Measurements from ENCODE around the gene LTBP1.
A peak's percentile ranks its signal among the peaks of the same experiment; 100 is the strongest.
"Not testable (repeated sequence)": the region's sequence is repeated elsewhere in the genome, so short reads cannot be mapped to it uniquely, and the experiment has no call there.

Gene LTBP1

DNA sequence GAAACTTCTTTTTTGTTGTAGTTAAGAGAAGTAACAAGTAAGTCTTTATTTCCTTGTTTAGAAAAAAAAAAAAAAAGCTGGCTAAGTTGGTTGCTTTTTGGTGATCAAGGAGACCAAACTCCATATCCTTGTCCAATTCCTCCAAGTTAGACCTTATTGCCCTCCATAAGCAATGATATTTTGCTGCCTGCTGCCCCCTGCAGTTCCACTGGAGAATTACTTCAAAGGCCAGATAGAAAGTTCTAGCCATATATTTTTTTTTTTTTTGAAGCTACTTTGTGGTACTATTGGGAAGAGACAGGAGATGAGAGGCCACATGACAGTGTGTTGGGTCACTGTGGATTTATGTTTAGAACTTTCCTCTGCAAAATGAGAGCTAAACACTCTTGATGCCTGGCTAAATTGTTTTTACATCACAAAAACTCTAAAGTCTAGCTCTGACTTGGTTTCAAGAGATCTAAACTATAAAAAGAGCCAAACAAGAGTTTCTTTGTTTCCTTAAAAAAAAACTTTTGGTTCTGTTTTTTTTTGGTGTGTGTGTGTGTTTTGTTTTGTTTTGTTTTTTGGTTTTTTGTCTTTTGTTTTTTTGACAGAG, 449.0 kb downstream of the LTBP1 start:
- no peak for DNase-seq

DNA sequence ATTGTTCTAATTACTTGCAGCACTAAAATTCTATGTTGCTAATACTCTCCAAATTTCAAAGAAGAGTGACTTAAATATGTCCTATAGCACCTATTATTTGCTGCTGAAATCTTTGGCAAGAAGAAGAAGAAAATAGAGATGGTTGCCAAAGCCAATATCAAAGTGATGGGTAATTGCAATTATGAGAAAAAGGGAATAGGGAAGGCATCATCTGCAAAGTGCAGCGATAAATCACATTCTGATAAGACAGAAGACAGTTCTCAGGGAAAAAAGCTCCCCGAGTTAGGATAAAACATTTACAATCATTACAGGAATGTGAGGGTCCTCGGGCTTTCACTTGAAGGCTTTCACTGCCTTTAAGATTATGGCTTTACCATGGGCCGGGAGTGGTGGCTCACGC, 457.6 kb downstream of the LTBP1 start:
- no peak for DNase-seq

DNA sequence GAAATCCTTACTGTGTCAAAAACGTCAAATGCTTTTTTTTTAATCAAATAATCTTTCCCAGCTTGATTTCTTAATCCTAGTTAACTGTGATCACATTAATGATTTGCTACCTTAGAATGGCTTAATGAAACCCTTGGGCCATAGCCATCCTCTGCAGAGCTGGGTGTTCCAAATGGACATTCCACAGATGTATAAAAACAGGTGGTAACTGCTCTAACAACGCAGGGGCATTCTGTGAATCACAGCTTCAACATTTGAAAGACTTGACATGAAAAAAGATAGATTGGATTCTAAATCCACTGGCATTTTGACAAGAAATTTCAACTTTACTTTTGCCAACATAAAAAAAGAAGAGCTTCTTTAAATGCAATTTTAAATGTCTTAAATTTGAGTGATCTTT, 459.9 kb downstream of the LTBP1 start:
- peak; percentile 33 for DNase-seq

DNA sequence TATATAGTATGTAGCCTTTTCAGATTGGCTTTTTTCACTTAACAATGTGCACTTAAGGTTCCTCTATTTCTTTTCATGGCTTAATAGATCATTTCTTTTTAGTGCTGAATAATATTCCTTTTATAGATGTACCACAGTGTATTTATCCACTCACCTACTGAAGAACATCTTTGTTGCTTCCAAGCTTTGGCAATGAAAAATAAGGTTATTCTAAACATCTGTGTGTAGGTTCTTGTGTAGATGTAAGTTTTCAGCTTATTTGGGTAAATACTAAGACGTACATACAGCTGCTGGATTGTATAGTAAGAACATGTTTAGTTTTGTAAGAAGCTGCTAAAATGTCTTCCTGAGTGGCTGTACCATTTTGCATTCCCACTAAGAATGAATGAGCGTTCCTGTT, 461.4 kb downstream of the LTBP1 start:
- no peak for DNase-seq

DNA sequence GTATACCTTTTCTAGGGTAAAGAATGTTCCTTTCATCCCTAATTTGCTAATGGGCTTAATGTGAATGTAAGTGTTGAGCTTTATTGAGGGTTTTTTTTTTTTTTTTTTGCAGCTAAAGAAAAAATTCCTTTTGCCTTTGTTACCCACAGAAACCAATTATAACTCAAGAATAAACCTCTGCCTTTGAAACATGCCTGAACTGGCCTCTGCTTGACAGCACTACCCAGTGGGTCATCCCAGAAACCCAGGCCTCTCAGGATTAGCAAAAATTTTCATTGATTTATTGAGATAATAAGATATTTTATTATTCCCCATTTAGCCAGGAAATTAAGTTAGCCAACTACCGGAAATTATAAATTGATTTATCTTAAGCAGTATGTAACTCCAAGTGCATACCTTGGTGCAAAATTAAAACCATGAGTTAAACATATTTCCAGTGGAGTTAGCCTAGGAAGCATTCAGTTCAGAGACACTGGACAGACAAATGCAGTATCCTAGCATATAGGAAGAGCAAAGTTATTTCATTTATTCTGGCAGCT, 462.7 kb downstream of the LTBP1 start:
- no peak for DNase-seq

DNA sequence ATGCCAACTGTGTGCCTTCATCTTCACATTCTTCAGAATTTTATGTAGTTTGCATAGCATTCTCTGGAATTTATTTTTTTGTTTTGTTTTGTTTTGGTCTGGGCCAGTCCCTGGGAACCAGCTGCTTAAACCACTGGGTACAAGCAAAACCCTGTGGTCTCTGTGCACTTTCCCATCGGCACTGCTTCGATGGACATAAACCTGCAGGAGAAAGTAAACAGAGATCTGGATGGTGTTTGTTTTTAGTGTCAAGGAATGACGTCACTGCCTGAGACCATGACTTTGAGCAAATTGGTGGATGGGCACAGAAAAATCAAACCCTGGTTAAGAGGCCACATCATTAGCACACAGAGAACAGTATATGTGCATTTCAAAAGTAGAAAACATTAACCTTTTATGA, 465.0 kb downstream of the LTBP1 start:
- no peak for DNase-seq

DNA sequence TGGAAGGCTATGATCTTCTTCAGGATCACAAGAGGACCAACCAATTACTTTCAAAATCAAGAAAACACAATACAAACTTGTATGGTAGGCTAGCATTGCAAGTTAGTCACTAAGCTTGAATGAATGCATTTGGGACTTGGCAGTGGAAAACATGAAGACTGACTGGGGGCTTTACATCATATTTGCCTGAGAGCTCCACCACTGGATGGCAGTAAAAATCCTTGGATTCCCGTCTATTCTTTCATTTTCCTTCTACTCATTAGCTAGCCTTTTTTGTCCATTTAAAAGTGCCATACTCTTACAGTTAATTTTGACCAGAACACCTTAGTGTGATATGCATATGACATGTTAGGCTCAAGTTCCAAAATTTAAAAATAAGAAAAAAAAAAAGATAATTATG, 466.2 kb downstream of the LTBP1 start:
- peak; percentile 30 for DNase-seq

DNA sequence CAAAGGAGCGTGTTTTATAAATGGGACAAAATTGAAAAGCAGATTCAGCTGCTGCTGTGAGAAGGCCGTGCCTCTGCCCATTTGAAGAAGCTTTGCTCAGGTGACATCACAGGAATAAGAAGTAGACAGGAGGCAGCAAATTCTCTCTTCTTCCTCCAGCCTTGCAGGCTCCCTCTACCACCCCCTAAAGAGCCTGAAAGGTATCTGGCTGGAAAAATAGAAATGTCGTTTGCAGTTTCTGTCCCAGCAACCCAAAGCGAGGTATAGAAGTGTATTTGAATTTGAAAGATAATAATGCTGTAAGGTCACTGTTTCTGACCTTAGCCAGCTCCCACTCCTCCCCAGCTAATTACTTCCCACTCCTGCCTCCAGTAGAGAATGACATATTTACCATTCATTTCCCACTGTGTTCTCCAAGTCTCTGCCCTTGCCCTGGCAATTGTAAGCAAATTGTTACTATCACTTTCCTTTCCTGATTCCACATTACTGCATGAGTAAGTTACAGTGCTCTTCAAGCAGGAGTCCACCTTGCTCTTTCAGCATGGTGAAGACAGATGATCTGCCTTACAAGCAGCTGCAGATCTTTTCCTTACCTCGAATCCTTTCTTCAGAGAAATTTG, 472.9 kb downstream of the LTBP1 start:
- no peak for DNase-seq

DNA sequence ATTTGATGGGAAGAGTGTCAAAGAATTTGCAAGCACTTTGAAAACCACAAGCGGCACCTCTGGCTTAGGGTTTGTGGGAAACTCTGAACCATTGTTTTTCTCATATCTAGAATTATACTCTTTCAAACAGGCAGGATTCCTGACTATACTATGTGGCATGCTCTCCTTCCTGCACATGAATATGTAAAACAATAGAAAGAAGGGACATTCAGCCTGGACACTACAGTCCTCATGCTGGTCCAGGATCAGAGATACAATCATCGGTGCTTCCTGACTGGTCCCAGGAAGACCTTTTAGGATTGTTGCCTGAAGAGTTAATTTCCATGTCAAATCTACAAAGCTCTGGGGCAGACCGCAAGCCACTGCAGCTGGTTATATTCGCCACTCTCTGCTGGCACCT, 474.0 kb downstream of the LTBP1 start:
- DNase-seq, result no peak

DNA sequence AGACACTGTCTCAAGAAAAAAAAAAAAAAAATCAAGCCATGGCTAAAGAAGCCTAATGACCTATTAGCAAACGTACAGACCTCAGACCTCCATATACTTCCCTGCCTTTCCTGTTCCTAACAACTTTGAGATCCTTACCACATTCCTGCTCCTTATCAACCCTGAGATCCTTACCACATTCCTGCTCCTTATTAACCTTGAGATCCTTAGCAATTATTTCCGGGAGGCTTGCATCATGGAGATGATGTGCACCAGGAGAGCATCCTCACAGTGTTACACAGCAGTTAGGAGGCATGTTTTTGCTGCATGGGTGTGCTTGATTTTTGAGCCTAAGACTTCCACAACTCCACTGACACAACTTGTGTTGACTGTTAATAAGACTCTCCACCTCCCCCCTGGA, 475.1 kb downstream of the LTBP1 start:
- DNase-seq, result peak; percentile 15

DNA sequence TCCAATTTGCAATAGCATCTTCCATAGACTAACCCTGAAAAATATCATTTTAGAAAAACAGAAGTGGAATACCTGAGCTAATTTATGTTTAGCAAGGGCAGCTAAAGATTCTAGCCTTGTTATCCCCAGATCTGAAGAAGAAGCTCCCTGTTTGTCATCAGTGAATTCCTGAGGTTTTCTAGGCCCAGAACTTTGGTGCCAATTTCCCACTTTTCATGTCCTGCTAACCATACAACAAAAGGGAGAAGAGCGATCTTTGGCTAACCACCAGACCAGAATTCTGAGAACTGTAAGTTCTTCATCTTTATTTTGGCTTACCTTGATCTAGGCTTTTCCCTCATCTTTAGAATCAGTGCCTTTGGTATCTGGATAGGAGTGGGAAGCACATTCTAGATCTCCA, 478.4 kb downstream of the LTBP1 start:
- DNase-seq, result no peak

DNA sequence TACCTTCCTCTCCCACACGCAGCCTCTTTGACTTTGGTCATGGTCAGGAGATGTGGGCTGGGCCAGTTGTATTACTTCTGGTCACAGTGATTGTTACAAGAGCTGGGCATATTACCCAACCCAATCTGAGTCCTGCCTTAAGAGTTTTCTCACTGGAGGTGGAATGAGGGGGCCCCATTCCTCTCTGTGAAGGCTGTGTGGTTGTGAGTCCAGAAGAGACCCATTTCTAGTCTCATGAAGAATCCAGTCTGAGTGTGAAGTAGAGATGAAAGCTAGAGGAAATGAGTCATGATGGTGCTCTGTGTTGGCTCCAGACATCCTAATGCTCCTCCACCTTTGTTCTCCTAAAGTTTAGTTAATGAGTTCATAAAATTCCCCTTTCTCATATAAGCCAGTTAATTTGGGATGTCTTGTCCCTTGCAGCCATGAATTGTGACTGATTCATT, 478.9 kb downstream of the LTBP1 start:
- peak; percentile 64 for DNase-seq

DNA sequence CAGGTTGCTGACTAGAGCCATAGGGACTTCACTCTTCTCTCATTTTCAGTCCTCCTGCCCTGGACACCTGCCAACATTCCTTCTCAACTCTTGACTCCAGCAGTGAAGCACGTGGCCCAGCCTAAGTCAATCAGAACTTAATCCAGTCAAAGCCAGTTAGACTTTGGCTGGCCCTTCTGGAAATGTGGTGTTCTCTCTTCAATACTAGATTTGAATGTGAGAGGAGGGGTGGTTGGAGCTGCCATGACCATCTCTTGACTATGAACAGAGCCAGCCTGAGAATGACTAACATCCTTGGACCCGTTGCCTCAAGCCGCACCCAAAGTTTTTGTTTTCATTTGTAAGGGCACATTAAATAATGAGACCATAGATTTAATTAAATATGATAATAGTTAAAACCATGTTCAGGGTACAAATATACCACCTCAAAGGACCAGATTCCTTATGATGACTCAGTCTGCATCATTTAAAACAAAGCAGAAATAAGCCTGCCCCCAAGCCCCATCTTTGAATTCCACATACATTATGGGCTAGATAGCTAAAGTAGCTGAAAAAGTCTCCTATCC, 480.0 kb downstream of the LTBP1 start:
- peak; percentile 85 for DNase-seq

DNA sequence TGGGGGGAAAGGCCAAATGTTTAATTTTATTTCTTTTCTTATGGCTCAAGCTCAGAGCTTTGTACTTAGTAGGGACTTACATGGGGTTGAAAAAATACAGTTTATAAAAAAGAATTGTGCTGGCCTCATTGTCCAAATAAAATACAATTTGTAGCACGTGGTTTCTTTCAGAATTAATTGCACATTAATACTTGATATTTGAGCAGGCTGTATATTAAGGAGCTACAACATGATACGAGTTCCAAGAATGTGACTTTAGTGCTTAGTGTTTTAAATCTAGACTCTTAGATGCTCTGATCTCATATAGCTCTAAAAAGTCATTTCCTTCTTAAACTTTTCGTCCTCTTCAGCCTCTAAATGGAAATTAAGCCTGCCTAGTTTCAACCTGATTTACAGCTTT, 483.3 kb downstream of the LTBP1 start:
- DNase-seq, result no peak

DNA sequence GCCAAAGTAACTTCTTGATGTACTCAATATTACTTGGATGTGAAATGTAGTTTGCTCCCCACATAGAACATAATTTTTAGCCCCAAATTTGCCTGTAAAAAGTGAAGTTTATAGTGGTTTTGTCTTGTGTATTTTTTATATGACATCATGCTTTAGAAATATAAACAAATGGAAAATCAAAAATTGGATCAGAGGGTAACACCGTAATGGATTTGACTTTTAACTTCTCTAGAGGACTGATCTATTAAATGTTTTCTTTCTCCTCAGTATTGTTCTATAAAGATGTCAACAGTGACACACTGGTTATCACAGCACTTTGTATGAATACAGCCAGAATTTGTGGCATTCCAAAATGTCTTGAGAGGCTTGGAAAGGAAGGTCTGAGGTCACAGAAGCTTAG, 484.1 kb downstream of the LTBP1 start:
- DNase-seq, result no peak

DNA sequence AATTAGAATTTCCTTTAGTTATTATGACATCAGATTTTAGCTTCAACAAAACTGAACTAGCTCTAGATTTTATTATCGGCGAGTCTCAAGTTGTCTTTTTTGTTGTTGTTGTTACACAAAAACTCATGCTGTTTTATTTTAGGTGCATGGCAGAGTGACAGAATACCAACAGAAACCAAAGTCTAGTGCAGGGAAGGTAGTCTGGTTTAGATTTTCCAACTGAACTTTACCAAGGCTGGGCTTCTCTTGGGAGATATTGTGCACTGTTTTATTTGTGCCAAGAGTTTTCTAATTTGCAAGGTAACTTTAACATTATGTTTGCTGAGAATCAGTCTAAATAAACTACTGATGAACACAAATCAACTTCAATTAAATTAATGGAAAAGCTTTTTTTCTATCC, 486.1 kb downstream of the LTBP1 start:
- DNase-seq, result no peak

DNA sequence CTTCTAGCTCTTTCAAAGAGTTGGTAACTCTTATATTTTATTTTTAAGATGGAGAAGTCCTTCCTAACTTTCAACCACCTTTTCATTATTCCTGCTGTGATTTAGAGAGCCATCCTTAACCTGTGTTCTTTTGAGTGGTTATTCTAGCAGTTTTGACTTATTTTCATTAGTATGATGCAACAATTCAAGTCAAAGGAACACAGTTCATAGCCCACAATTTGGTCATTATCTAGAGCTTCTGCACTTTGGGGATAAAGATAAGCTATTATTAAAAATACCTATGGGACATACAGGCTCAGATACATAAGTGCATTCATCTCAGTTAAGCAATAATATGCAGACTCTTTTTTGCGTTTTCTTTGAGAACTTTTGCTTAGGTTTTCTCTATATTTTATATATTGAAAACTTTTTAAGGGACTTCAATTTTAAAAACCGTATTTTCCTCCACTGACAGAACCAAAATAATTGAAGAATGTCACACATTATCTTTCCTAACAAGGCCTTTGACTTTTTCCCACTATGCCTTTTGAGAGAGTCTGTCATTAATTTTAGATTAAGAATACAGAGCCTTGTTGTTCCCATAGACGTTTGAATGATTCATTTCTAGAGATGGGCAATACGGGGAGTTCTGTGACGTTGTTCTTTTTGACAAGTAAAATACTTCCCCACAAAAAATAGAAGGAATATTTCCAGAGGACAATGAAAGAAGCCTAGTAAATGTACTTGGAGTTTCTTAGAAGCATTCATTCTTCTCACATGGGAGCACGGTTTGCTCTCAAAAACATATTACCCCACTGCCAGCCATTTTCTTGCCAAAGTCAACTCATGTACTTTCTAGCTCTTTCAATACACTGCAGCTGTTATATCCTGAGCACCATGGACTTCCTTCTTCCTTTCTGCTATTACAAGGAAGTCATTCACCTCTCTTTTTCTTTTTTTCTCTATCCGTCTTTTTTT, 486.8 kb downstream of the LTBP1 start:
- DNase-seq, result no peak

DNA sequence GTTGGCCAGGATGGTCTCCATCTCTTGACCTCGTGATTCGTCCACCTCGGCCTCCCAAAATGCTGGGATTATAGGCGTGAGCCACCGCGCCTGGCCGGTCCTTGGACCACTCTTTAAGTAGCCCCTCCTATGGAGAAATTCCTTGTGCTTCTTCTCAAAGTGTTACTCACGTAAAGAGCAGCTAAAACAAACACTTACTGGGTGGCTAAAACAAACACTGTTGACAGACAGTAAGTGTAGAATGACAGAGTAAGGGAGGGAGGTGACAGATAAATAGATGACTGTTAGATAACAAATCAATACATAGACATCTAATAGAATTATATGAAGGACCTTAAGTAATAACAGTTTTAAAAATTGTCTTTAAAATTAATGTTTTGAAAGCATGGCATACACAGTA, 488.8 kb downstream of the LTBP1 start:
- DNase-seq, result no peak

DNA sequence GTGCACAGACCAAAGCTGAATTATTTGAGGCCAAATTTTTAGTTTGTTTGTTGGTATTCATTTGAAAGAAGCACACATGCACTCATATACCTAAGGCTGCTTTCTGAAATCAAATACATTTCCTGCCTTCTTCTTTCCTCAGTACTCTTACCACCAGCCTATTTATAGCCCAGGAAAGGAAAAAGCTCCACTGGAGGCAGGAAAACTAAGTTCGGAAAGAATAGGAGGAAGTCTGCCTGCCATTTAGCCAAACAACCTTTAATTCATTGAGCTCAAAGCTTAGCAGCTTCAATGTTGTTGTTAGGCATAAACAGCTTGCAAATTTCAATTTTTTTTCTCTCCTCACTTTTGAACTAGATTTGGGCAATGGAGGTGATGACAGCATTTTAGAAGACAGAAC, 489.3 kb downstream of the LTBP1 start:
- no peak for DNase-seq

DNA sequence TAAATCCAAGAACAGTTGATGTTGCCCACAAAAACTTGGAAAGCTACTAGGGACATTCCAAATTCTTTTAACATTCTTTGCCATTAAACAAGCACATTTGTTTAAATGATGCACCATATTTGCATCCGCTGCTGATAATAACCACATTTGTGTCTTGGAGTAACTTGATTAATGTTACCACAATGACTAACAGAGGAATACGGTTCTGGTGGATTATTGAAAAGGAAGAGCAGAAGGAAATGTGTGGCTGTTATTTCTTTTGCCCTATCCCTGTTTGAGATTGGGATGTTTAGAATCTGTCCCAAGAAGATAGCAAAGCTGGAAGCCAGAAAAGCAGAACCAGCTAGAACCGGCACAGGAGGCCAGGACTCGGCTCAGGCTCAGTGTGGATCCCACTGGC, 490.5 kb downstream of the LTBP1 start:
- peak; percentile 83 for DNase-seq

DNA sequence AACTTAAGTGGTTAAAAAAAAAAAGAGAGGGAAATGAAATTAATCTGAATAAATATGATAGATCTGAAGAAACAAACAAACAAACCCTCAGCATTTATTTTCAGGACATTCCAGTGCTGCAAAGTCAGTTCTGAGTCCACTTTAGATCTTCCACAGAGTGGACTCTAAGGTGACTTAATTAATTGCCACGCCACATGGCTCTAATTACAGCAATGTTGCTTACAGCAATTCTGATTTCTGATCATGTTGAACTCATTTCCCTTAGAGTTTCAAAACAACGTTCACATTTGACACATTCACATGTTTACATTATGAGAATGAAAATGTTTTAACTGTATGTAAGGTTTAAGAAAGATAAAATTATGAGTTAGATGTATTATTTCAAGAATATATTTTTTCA, 491.1 kb downstream of the LTBP1 start:
- no peak for DNase-seq

DNA sequence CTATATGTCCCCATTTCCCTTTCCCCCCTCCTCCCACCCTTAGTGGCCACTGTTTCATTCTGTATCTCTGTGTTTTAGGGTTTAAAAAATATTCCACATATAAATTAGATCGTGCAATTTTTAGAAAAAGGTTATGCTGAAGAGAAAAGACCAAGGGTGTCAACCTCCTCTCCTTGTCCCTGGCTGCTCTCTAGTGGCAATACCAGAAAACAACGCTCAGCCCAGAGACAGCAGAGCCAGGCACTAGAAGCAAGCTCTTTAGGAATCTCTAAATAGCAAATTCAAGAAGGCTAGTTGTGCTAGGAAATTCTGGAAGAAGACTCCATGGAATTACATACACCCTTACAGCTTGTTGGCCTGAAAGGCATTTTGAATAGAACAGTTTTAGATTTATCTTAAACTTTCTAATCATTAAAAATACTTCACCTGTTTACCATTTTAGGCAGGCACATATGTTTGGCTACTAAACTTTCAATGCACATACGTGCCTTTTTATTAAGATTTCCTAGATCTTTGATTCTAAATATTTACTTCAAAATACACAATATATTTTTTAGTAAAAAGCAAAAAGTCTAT, 494.6 kb downstream of the LTBP1 start:
- DNase-seq, result peak; percentile 53

DNA sequence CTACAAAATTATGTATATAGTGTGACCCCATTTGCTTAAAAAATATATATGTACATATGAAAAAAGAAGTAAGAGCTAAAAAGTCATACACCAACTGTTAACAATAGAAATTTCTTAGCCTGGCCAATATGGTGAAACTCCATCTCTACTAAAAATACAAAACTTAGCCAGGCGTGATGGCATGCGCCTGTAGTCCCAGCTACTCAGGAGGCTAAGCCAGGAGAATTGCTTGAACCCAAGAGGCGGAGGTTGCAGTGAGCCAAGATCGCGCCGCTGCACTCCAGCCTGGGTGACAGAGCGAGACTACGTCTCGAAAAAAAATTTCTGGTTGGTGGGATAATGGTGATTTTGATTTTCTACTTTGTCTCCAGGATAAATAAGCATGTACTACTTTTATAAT, 495.3 kb downstream of the LTBP1 start:
- DNase-seq, result not testable (repeated sequence)
